PC-3 (cell line): ENCODE results near the gene RELL2. TPM values are rescaled to one million over a fixed set of nuclear protein-coding genes. Genes with fewer than 3 reads are reported as not detected.

Experiments
- ATAC-seq: fragments of 200-7000 bp; cut with Tn5 transposase; 2 replicates; pipeline ENCODE4 v1.9.1; 2020; ENCODE audit warnings: mild to moderate bottlenecking, moderate library complexity
- BruUV-seq: library from RNA; stranded (reverse); fragments of 400-500 nt; replicated peaks from 2 replicates; lab custom pipeline; 2021; lab: Mats Ljungman, UMichigan
- CTCF ChIA-PET: fragments of 300-600 bp; sonication (Branson Sonifier 250); formaldehyde crosslinking; loops from one replicate; lab custom pipeline; 2022; ENCODE audit warnings: antibody characterized with exemption; lab: Charles Lee
- POLR2A ChIA-PET: fragments of 300-600 bp; sonication (Branson Sonifier 250); formaldehyde crosslinking; loops from one replicate; lab custom pipeline; 2022; ENCODE audit warnings: antibody characterized with exemption; ENCODE audit not compliant: unreplicated experiment; lab: Charles Lee
- DNase-seq: peaks from one replicate; pipeline ENCODE4 v3.0.0-alpha.2; 2015
- H2AFZ ChIP-seq: fragments of 300-600 bp; sonication (generic); 2 replicates; pipeline ENCODE4 v1.6.0; 2016; ENCODE audit warnings: antibody characterized with exemption, low read length
- H3F3A ChIP-seq: fragments of 300-600 bp; sonication (generic); one replicate; pipeline ENCODE4 v1.6.0; 2017; ENCODE audit warnings: antibody characterized with exemption, low read length, control low read depth, mild to moderate bottlenecking; ENCODE audit not compliant: unreplicated experiment
- H3K27ac ChIP-seq: fragments of 300-600 bp; sonication (generic); 2 replicates; pipeline ENCODE4 v1.5.1; 2016; ENCODE audit warnings: mild to moderate bottlenecking, low read length
- H3K27me3 ChIP-seq: fragments of 300-600 bp; sonication (generic); 2 replicates; pipeline ENCODE4 v1.6.1; 2016; ENCODE audit warnings: low read length, mixed read lengths
- H3K36me3 ChIP-seq: fragments of 300-600 bp; sonication (generic); 2 replicates; pipeline ENCODE4 v1.6.1; 2016; ENCODE audit warnings: low read depth, mixed run types, low read length, mixed read lengths
- H3K4me1 ChIP-seq: fragments of 300-600 bp; sonication (generic); 2 replicates; pipeline ENCODE4 v1.5.1; 2016; ENCODE audit warnings: low read length; ENCODE audit not compliant: insufficient read depth
- H3K4me2 ChIP-seq: fragments of 300-600 bp; sonication (generic); 2 replicates; pipeline ENCODE4 v1.6.0; 2016; ENCODE audit warnings: low read length
- H3K4me3 ChIP-seq: fragments of 300-600 bp; sonication (generic); 2 replicates; pipeline ENCODE4 v1.5.1; 2016; ENCODE audit warnings: mild to moderate bottlenecking, low read length, mixed read lengths
- H3K79me2 ChIP-seq: fragments of 300-600 bp; sonication (generic); 2 replicates; pipeline ENCODE4 v1.6.1; 2017; ENCODE audit warnings: low read length, mixed read lengths
- H3K9ac ChIP-seq: fragments of 300-600 bp; sonication (generic); 2 replicates; pipeline ENCODE4 v1.6.0; 2016; ENCODE audit warnings: mild to moderate bottlenecking, low read length
- H3K9me2 ChIP-seq: fragments of 300-600 bp; sonication (generic); replicated peaks from 2 replicates; pipeline ENCODE4 v1.6.1; 2016; ENCODE audit warnings: mixed run types, low read length, mixed read lengths
- H3K9me3 ChIP-seq: fragments of 300-600 bp; sonication (generic); 2 replicates; pipeline ENCODE4 v1.6.1; 2016; ENCODE audit warnings: low read length, mixed read lengths
- H4K20me1 ChIP-seq: fragments of 300-600 bp; sonication (generic); 2 replicates; pipeline ENCODE4 v1.6.1; 2016; ENCODE audit warnings: low read length, mixed read lengths
- EZH2 ChIP-seq: fragments of 300-600 bp; sonication (generic); IDR thresholded peaks from one replicate; pipeline ENCODE4 v1.6.1; 2017; ENCODE audit warnings: antibody characterized with exemption, mild to moderate bottlenecking, low read length; ENCODE audit not compliant: unreplicated experiment
- EZH2phosphoT487 ChIP-seq: fragments of 300-600 bp; sonication (generic); IDR thresholded peaks from 2 replicates; pipeline ENCODE4 v1.6.1; 2018; ENCODE audit warnings: mild to moderate bottlenecking, antibody characterized with exemption, low read length, borderline replicate concordance
- intact Hi-C: fragments of 100-400 bp; cut with micrococcal nuclease; formaldehyde crosslinking; loops from 2 replicates; pipeline ENCODE4 v1.9.0; 2023
- total RNA-seq: library from RNA; depleted of rRNA; stranded (reverse); fragments of >200 nt; gene quantifications from 2 replicates; pipeline ENCODE4 v1.2.3, GENCODE V29; 2014
- TF ChIP-seq, protein P1 (sequence below): fragments of 300-600 bp; sonication (generic); conservative IDR thresholded peaks from 2 replicates; pipeline ENCODE4 v1.5.1; 2017; ENCODE audit warnings: antibody characterized with exemption, low read depth, mild to moderate bottlenecking, low read length

Gene RELL2
- total RNA-seq, 1 experiment from 2014 or later, result 5.6 TPM

DNA sequence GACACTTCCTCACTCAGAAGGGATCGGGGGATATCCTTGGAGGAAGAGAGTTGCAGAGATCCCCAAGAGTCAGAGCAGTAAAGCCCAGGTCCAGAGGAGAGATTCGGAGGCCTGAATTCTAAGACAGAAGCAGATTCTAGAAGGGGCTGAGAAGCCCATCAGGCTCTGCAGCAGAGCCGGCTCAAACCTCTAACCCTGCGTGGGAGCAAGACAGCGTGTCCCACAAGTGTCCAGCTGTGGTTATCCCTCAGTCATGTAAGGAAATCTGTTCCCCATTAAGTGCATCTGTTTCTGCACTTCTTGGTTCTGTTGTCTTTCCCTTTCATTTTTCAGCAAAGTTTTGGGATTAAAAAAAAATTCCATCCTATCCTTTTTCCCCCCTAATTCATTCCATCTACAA, 13.2 kb upstream of the RELL2 start:
- ATAC-seq, result no peak
- TF ChIP-seq EZH2 (no peak), EZH2phosphoT487 (no peak)
- TF ChIP-seq, protein P1, sequence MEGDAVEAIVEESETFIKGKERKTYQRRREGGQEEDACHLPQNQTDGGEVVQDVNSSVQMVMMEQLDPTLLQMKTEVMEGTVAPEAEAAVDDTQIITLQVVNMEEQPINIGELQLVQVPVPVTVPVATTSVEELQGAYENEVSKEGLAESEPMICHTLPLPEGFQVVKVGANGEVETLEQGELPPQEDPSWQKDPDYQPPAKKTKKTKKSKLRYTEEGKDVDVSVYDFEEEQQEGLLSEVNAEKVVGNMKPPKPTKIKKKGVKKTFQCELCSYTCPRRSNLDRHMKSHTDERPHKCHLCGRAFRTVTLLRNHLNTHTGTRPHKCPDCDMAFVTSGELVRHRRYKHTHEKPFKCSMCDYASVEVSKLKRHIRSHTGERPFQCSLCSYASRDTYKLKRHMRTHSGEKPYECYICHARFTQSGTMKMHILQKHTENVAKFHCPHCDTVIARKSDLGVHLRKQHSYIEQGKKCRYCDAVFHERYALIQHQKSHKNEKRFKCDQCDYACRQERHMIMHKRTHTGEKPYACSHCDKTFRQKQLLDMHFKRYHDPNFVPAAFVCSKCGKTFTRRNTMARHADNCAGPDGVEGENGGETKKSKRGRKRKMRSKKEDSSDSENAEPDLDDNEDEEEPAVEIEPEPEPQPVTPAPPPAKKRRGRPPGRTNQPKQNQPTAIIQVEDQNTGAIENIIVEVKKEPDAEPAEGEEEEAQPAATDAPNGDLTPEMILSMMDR, result no peak
- no peaks in the 10 kb centered on the region for H3K4me1 ChIP-seq
- no peak overlapping the region for H3K4me2 ChIP-seq
- H3K9me2 ChIP-seq, result no peaks in the 10 kb centered on the region
- no peak overlapping the region for H3K4me3 ChIP-seq
- H3K27me3 ChIP-seq, result no peaks in the 10 kb centered on the region
- peaks cover 7% of the 10 kb centered on the region; the same call in 1 of the 2 replicates for H3K36me3 ChIP-seq
- intact Hi-C loops, result no loop called here
- H4K20me1 ChIP-seq, result no peaks in the 10 kb centered on the region
- ChIA-PET POLR2A (no interaction called here), CTCF (interaction anchor here (0.6 kb wide), 1 partner anchor 80 kb away, joined by 3 read pairs; no protein-coding TSS in a partner anchor)
- no peak overlapping the region for H2AFZ ChIP-seq
- no peak overlapping the region for H3K9ac ChIP-seq
- H3K9me3 ChIP-seq, result no peaks in the 10 kb centered on the region
- BruUV-seq, result no TSS peak
- H3K27ac ChIP-seq, result no peak overlapping the region
- DNase-seq, result no peak
- peaks cover under 1% of the 10 kb centered on the region; the same call in 1 of the 2 replicates for H3K79me2 ChIP-seq
- no peaks in the 10 kb centered on the region for H3F3A ChIP-seq

DNA sequence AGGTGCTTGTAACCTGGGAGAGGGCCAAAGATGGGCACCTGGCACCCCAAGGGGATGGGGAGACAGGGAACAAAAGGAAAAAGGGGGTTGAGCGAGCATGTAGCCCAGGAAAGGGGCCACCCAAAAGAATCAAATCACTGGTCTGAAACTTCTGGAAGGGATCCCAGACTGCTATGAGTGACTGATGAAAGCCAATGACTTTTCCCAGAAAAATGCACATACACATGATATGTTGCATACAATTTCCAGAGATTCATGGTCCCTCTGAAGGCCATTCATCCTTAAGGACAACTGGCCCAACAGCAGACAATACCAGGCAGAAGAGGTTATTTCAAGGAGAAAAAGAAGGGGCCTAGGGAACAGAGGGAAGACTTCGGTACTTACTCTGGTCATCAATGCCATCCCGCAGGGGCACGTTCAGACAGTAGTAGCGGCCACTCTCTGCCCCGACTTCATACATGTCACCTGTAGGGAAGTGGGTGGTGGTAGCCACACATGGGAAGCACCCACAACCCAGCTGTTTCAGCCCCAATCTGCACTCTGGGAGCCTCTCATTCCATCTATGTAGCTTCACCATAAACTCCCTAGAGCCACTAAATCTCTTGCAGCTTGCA, 8.5 kb upstream of the RELL2 start:
- Histone ChIP-seq H4K20me1 (no peaks in the 10 kb centered on the region), H3K9me3 (no peaks in the 10 kb centered on the region), H3K27ac (no peak overlapping the region), H3K4me3 (no peak overlapping the region), H3K4me1 (no peaks in the 10 kb centered on the region), H3K36me3 (peaks cover 4% of the 10 kb centered on the region; the same call in 1 of the 2 replicates), H3F3A (no peaks in the 10 kb centered on the region), H3K9me2 (no peaks in the 10 kb centered on the region), H3K79me2 (peaks cover 18% of the 10 kb centered on the region), H3K4me2 (no peak overlapping the region), H3K27me3 (no peaks in the 10 kb centered on the region), H3K9ac (no peak overlapping the region), H2AFZ (no peak overlapping the region)
- BruUV-seq, result no TSS peak
- ATAC-seq (no peak), DNase-seq (no peak)
- ChIA-PET POLR2A (no interaction called here), CTCF (no interaction called here)
- no peak for TF ChIP-seq EZH2
- TF ChIP-seq, protein P1, result no peak
- intact Hi-C loops, result no loop called here

DNA sequence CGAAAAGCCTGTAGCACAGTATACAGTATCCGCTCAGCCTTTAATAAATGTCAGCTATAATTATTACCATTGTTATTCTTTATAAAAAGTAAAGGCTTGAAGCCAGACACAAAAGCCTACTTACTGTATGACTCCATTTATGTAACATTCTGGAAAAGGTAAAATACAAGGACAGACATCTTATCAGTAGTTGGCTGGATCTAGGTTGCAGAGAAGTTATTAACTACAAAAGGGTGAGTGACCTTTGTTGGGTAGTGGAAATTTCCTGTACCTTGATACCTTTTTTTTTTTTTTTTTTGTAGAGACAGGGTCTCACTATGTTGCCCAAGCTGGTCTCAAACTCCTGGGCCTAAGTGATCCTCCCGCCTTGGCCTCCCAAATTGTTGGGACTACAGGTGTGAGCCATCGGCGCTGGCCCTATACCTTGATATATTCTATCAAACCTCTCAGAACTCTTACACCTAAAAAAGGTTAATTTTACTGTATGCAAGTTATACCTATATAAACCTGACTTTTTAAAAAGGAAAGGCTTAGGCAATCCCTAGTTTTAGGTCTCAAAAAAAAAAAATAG, 6.1 kb upstream of the RELL2 start:
- Histone ChIP-seq H3K27ac (no peak overlapping the region), H3K36me3 (no peaks in the 10 kb centered on the region; the same call in 1 of the 2 replicates), H3F3A (no peaks in the 10 kb centered on the region), H2AFZ (no peak overlapping the region), H3K9ac (no peak overlapping the region), H3K27me3 (no peaks in the 10 kb centered on the region), H3K9me2 (no peaks in the 10 kb centered on the region), H3K4me1 (peaks cover 10% of the 10 kb centered on the region; the same call in 1 of the 2 replicates), H3K4me3 (no peak overlapping the region), H3K4me2 (no peak overlapping the region), H4K20me1 (peaks cover 6% of the 10 kb centered on the region; the same call in 1 of the 2 replicates), H3K9me3 (no peaks in the 10 kb centered on the region), H3K79me2 (peaks cover 40% of the 10 kb centered on the region)
- no peak for ATAC-seq
- TF ChIP-seq EZH2phosphoT487 (no peak), EZH2 (no peak)
- TF ChIP-seq, protein P1, result no peak
- no TSS peak for BruUV-seq
- intact Hi-C loops, result no loop called here
- CTCF ChIA-PET, result no interaction called here
- POLR2A ChIA-PET, result interaction anchor here (0.6 kb wide), 1 partner anchor 300 kb away, joined by 13 read pairs; no protein-coding TSS in a partner anchor
- DNase-seq, result no peak
